ENCODE data around the gene NYNRIN.

The NYNRIN gene

GRCh38 chr14:24404814-24405213 lies 6.0 kb downstream of the NYNRIN start:
- no peaks in the 10 kb centered on the region for H3K4me1 ChIP-seq (ENCODE audit: control insufficient read depth in 1 of 2, insufficient read depth in 1 of 2, low read depth in 1 of 2, low read length in 1 of 2)
- H3K27ac ChIP-seq, result no peak overlapping the region
- TF ChIP-seq CTCF (IDR thresholded peaks at IDR 0.05), result no peak
- H3K9me3 ChIP-seq, result no peaks in the 10 kb centered on the region
- H3K36me3 ChIP-seq, result no peaks in the 10 kb centered on the region
- H3K4me3 ChIP-seq (ENCODE audit: low read depth in 1 of 2, low read length in 1 of 2), result no peak overlapping the region
- H3K27me3 ChIP-seq, result peaks cover 2% of the 10 kb centered on the region

GRCh38 chr14:24406416-24406815 lies 7.6 kb downstream of the NYNRIN start:
- no peaks in the 10 kb centered on the region for H3K4me1 ChIP-seq (ENCODE audit: control insufficient read depth in 1 of 2, insufficient read depth in 1 of 2, low read depth in 1 of 2, low read length in 1 of 2)
- H3K27ac ChIP-seq, result no peak overlapping the region
- no peaks in the 10 kb centered on the region for H3K27me3 ChIP-seq
- no peak overlapping the region for H3K4me3 ChIP-seq (ENCODE audit: low read depth in 1 of 2, low read length in 1 of 2)
- no peak for TF ChIP-seq CTCF (IDR thresholded peaks at IDR 0.05)
- H3K9me3 ChIP-seq, result no peaks in the 10 kb centered on the region
- H3K36me3 ChIP-seq, result no peaks in the 10 kb centered on the region

GRCh38 chr14:24407608-24408325 lies 9.0 kb downstream of the NYNRIN start:
- Histone ChIP-seq H3K27me3 (no peaks in the 10 kb centered on the region), H3K36me3 (no peaks in the 10 kb centered on the region)

GRCh38 chr14:24408764-24409163 lies 10.0 kb downstream of the NYNRIN start:
- no peak for TF ChIP-seq CTCF (IDR thresholded peaks at IDR 0.05)
- no peaks in the 10 kb centered on the region for H3K36me3 ChIP-seq
- no peaks in the 10 kb centered on the region for H3K4me1 ChIP-seq (ENCODE audit: control insufficient read depth in 1 of 2, insufficient read depth in 1 of 2, low read depth in 1 of 2, low read length in 1 of 2)
- no peak overlapping the region for H3K27ac ChIP-seq
- no peak overlapping the region for H3K4me3 ChIP-seq (ENCODE audit: low read depth in 1 of 2, low read length in 1 of 2)
- H3K9me3 ChIP-seq, result no peaks in the 10 kb centered on the region
- H3K27me3 ChIP-seq, result no peaks in the 10 kb centered on the region

More at GRCh38 chr14:24407608-24408325, 9.0 kb downstream of the NYNRIN start:
- Histone ChIP-seq H3K9me3 (no peaks in the 10 kb centered on the region), H3K4me3 (ENCODE audit: low read depth in 1 of 2, low read length in 1 of 2) (no peak overlapping the region), H3K27ac (no peak overlapping the region), H3K4me1 (ENCODE audit: control insufficient read depth in 1 of 2, insufficient read depth in 1 of 2, low read depth in 1 of 2, low read length in 1 of 2) (no peaks in the 10 kb centered on the region)
- TF ChIP-seq CTCF (IDR thresholded peaks at IDR 0.05), result no peak

- no peak for TF ChIP-seq CTCF (IDR thresholded peaks at IDR 0.05)
- Histone ChIP-seq H3K9me3 (no peaks in the 10 kb centered on the region), H3K27ac (no peak overlapping the region), H3K4me1 (ENCODE audit: control insufficient read depth in 1 of 2, insufficient read depth in 1 of 2, low read depth in 1 of 2, low read length in 1 of 2) (no peaks in the 10 kb centered on the region), H3K36me3 (no peaks in the 10 kb centered on the region), H3K27me3 (no peaks in the 10 kb centered on the region), H3K4me3 (ENCODE audit: low read depth in 1 of 2, low read length in 1 of 2) (no peak overlapping the region)
Measured at GRCh38 chr14:24409192-24409591, 10.4 kb downstream of the NYNRIN start.
